Esophagus (tissue), 2 donors: ENCODE results near the gene ZNF212. TPM values are rescaled to one million over a fixed set of nuclear protein-coding genes. Genes with fewer than 3 reads are reported as not detected.
"Not testable (repeated sequence)": the region's sequence is repeated elsewhere in the genome, so short reads cannot be mapped to it uniquely, and the experiment has no call there.

Experiments used
- H3K27ac ChIP-seq, 2 donors: one replicate each; pipeline ENCODE4 v1.5.1; 2013; ENCODE audit warnings: low read depth in 2 of 2, mild to moderate bottlenecking in 2 of 2, inconsistent platforms in 1 of 2, low read length in 1 of 2, moderate library complexity in 1 of 2
- H3K27me3 ChIP-seq, 2 donors: one replicate each; pipeline ENCODE4 v1.6.1; 2013; ENCODE audit warnings: low read length in 2 of 2, control low read depth in 1 of 2, mild to moderate bottlenecking in 1 of 2; ENCODE audit not compliant: insufficient read depth in 2 of 2, control insufficient read depth in 1 of 2
- H3K36me3 ChIP-seq, 2 donors: one replicate each; pipeline ENCODE4 v1.6.1; 2013; ENCODE audit warnings: low read length in 1 of 2; ENCODE audit not compliant: control insufficient read depth in 2 of 2, insufficient read depth in 2 of 2
- H3K4me1 ChIP-seq, 2 donors: one replicate each; pipeline ENCODE4 v1.6.1; 2013; ENCODE audit warnings: low read length in 1 of 2; ENCODE audit not compliant: control insufficient read depth in 2 of 2, insufficient read depth in 2 of 2
- H3K4me3 ChIP-seq, 2 donors: one replicate each; pipeline ENCODE4 v1.5.1; 2013; ENCODE audit warnings: low read length in 2 of 2, mild to moderate bottlenecking in 2 of 2, low read depth in 1 of 2, moderate library complexity in 1 of 2
- H3K9me3 ChIP-seq, 2 donors: one replicate each; pipeline ENCODE4 v1.6.1; 2013; ENCODE audit warnings: mild to moderate bottlenecking in 2 of 2, low read depth in 1 of 2, low read length in 1 of 2, moderate library complexity in 1 of 2; ENCODE audit not compliant: control insufficient read depth in 2 of 2, insufficient read depth in 1 of 2
- WGBS, 2 donors: extraction: QIAGEN DNeasy Blood & Tissue Kit; methylation state at CpG; one replicate each; pipeline ENCODE4 v1.1.7; 2013; 5-methylcytosine and 5-hydroxymethylcytosine counted together
- polyA plus RNA-seq, 2 donors: library from polyadenylated mRNA; stranded (reverse); fragments of 200-250 nt; gene quantifications; one replicate each; pipeline ENCODE4 v1.2.3, GENCODE V29; 2013
- donor health status: healthy with polysubstance abuse.
- donor health status: Bipolar disorder and iron deficiency.

Gene ZNF212
- polyA plus RNA-seq, 2 donors: 10.2 to 15.6 TPM

DNA sequence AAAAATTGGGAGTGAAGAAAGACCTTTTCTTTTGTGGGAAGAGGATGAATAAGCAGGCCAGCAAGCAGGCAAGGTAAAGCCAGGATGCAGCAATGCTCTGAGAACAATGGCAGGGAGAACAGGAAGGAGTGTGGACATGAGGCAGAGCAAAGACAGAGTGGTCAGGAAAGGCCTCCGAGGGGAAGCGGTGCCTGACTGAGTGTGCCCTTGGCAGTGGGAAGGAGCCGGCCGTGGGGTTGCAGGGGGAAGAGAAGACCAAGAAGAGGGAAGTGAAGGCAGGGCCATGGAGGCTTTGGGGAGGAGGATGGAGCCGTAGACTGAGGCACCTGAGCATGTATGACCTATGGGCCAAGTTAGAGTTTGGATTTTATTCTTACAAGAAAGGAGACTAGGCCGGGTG lies 21.9 kb upstream of the ZNF212 start:
- Histone ChIP-seq H3K36me3 (peaks cover 26 to 53% of the 10 kb centered on the region in 2 donors), H3K27me3 (no peaks in the 10 kb centered on the region), H3K4me3 (no peak overlapping the region), H3K4me1 (no peaks in the 10 kb centered on the region), H3K9me3 (no peaks in the 10 kb centered on the region), H3K27ac (no peak overlapping the region)
- WGBS, 2 donors: 87% methylated on average over 6 of the region's 6 CpGs

DNA sequence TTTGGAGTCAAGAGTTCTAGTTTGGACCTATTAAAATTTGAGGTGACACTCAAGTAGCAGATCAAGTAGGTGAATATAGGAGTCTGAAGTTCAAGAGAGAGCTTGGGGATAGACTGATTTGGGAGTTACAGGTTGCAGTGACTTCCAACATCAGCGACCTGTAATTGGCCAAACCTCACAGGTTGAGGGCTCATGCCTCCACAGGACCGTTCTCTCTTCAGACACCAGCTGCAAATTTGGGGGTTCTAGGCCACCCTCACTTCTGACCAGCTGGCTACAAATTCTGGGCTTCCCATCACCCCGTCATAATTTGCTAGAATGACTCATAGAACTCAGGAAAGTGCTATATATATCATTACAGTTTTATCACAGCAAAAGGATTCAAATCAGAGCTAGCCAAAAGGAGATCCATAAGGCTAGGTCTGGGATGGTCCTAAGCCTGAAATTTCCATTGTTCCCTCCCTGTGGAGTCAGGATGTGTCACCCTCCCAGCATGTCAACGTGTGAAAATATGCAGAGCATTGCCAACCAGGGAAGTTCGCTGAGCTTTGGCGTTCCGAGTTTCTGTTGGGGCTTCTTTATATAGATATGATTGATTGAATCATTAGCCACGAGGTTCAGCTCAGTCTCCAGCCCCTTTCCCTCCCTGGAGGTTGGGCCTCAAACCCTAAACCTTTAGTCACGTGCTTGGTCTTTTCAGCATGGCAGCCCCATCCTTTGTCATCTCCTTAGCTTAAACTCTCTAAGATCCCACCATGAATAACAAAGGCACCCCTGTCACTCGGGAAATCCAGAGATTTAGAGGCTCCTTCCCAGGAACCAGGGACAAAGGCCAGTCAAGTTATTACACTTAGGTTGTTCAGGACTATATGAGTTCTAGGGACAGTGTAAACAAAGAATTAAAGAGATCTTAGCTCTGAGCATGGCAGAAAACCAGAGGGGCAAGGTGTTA lies 20.7 kb upstream of the ZNF212 start:
- no peaks in the 10 kb centered on the region for H3K4me1 ChIP-seq
- 86% methylated on average over 10 of the region's 10 CpGs for WGBS, 2 donors
- H3K4me3 ChIP-seq: no peak overlapping the region
- H3K36me3 ChIP-seq: peaks cover 19 to 45% of the 10 kb centered on the region in 2 donors
- no peaks in the 10 kb centered on the region for H3K27me3 ChIP-seq
- no peaks in the 10 kb centered on the region for H3K9me3 ChIP-seq
- H3K27ac ChIP-seq: no peak overlapping the region

DNA sequence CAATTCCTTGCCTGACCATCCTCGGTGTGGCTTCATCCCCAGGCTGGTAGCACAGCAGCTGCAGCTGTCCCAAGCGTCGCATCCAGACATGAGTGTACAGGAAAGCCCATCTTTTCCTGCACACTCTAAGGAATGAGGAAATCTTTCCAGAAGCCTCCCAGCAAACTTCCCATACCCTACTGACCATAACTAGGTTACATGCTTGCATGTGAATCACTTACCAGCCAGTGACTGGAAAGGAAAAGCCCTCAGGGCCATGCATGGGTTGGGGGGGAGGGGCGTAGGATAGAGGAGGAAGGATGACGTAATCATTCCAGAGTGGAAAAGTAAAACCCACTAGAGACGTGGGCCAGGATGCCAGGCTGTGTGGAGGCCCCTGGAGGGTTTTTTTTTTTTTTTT lies 18.9 kb upstream of the ZNF212 start:
- 70 to 79% methylated on average over 6 of the region's 6 CpGs for WGBS, 2 donors
- H3K27ac ChIP-seq: no peak overlapping the region
- H3K9me3 ChIP-seq: no peaks in the 10 kb centered on the region
- peaks cover 15 to 45% of the 10 kb centered on the region in 2 donors for H3K36me3 ChIP-seq
- H3K4me1 ChIP-seq: no peaks in the 10 kb centered on the region
- no peak overlapping the region for H3K4me3 ChIP-seq
- H3K27me3 ChIP-seq: no peaks in the 10 kb centered on the region

DNA sequence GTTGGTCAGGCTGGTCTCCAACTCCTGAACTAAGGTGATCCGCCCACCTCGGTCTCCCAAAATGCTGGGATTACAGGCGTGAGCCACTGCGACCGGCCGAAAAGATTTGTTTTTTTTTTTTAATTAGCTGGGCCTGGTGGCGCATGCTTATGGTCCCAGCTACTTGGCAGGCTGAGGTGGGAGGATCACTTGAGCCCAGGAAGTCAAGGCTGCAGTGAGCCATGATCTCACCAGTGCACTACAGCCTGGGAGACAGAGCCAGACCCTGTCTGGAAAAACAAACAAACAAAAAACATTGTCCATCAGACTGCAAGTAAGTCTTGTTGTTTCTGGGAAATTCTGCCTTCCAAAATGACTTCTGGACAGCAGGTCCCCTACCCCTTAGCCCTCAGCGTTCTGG lies 16.3 kb upstream of the ZNF212 start:
- no peaks in the 10 kb centered on the region for H3K27me3 ChIP-seq
- 95 to 97% methylated on average over 8 of the region's 8 CpGs for WGBS, 2 donors
- H3K27ac ChIP-seq: no peak overlapping the region
- H3K9me3 ChIP-seq: no peaks in the 10 kb centered on the region
- peaks cover 11 to 31% of the 10 kb centered on the region in 2 donors for H3K36me3 ChIP-seq
- no peaks in the 10 kb centered on the region for H3K4me1 ChIP-seq
- H3K4me3 ChIP-seq: no peak overlapping the region

GRCh38 chr7:149223761-149224160 lies 15.7 kb upstream of the ZNF212 start:
- Histone ChIP-seq H3K36me3 (peaks cover 11 to 27% of the 10 kb centered on the region in 2 donors), H3K9me3 (no peaks in the 10 kb centered on the region), H3K27me3 (no peaks in the 10 kb centered on the region), H3K27ac (no peak overlapping the region), H3K4me3 (no peak overlapping the region), H3K4me1 (no peaks in the 10 kb centered on the region)
- WGBS, 2 donors: 97 to 98% methylated on average over 32 to 39 of the region's 39 CpGs

DNA sequence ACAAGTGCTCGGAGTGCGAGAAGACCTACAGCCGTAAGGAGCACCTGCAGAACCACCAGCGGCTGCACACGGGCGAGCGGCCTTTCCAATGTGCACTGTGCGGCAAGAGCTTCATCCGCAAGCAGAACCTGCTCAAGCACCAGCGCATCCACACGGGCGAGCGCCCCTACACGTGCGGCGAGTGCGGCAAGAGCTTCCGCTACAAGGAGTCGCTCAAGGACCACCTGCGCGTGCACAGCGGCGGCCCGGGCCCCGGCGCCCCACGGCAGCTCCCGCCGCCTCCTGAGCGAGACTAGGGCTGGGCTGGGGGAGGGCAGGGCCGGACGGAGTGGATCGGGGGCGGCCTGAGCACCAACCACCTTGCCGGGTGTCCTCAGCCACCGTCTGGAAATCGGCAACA lies 15.1 kb upstream of the ZNF212 start:
- H3K4me3 ChIP-seq: no peak overlapping the region
- no peak overlapping the region for H3K27ac ChIP-seq
- no peaks in the 10 kb centered on the region for H3K9me3 ChIP-seq
- H3K27me3 ChIP-seq: no peaks in the 10 kb centered on the region
- H3K4me1 ChIP-seq: no peaks in the 10 kb centered on the region
- H3K36me3 ChIP-seq: peaks cover 11 to 24% of the 10 kb centered on the region in 2 donors
- 97 to 98% methylated on average over 37 of the region's 37 CpGs for WGBS, 2 donors

- 93 to 95% methylated on average over 19 of the region's 19 CpGs for WGBS, 2 donors
- peaks cover 0 to 2% of the 10 kb centered on the region in 2 donors for H3K4me1 ChIP-seq
- peaks cover 11 to 24% of the 10 kb centered on the region in 2 donors for H3K36me3 ChIP-seq
- no peak overlapping the region for H3K27ac ChIP-seq
- H3K9me3 ChIP-seq: no peaks in the 10 kb centered on the region
- no peak overlapping the region for H3K4me3 ChIP-seq
- no peaks in the 10 kb centered on the region for H3K27me3 ChIP-seq
These were observed 14.3 kb upstream of the ZNF212 start for GRCh38 chr7:149225106-149225505.

- no peak overlapping the region for H3K27ac ChIP-seq
- H3K9me3 ChIP-seq: no peaks in the 10 kb centered on the region
- peaks cover 0 to 2% of the 10 kb centered on the region in 2 donors for H3K4me1 ChIP-seq
- H3K4me3 ChIP-seq: no peak overlapping the region
- WGBS, 2 donors: 91 to 92% methylated on average over 22 of the region's 22 CpGs
- no peaks in the 10 kb centered on the region for H3K27me3 ChIP-seq
- peaks cover 11 to 21% of the 10 kb centered on the region in 2 donors for H3K36me3 ChIP-seq
These were observed 13.8 kb upstream of the ZNF212 start for GRCh38 chr7:149225656-149226055.

GRCh38 chr7:149226366-149226765 lies 13.1 kb upstream of the ZNF212 start:
- H3K27ac ChIP-seq, H3K9me3 ChIP-seq, H3K4me3 ChIP-seq, H3K27me3 ChIP-seq, H3K4me1 ChIP-seq: not testable (repeated sequence)
- H3K36me3 ChIP-seq: peaks cover 7 to 19% of the 10 kb centered on the region in 2 donors
- 91 to 96% methylated on average over 17 of the region's 17 CpGs for WGBS, 2 donors
